ENCODE results near the gene WWOX. TPM values are rescaled to one million over a fixed set of nuclear protein-coding genes. Genes with fewer than 3 reads are reported as not detected.

Gene WWOX
- total RNA-seq, 1 donor from 2014 or later: 7.3 TPM

- no peak overlapping the region for H3K27ac Mint-ChIP-seq (ENCODE audit: unreplicated experiment)
- FAIRE-seq: no peak
- peaks cover 3% of the 10 kb centered on the region for H3K27me3 Mint-ChIP-seq (ENCODE audit: low read depth, unreplicated experiment)
- peaks cover 5% of the 10 kb centered on the region for H3K9me3 Mint-ChIP-seq (ENCODE audit: unreplicated experiment)
- Histone ChIP-seq H3K27me3 (ENCODE audit: insufficient read depth, low read length) (no peaks in the 10 kb centered on the region), H3K4me2 (ENCODE audit: low read length) (no peak overlapping the region), H4K20me1 (ENCODE audit: insufficient read depth, low read length) (no peaks in the 10 kb centered on the region), H3K4me3 (ENCODE audit: insufficient read depth, low read depth, low read length) (no peak overlapping the region), H3K4me1 (ENCODE audit: insufficient read depth, low read length) (no peaks in the 10 kb centered on the region), H3K36me3 (ENCODE audit: insufficient read depth, low read length) (no peaks in the 10 kb centered on the region), H3K79me2 (ENCODE audit: insufficient read depth, low read length) (no peaks in the 10 kb centered on the region), H2AFZ (ENCODE audit: low read depth, low read length) (no peak overlapping the region), H3K9ac (ENCODE audit: low read length) (no peak overlapping the region), H3K27ac (ENCODE audit: low read depth, low read length) (no peak overlapping the region), H3K9me3 (ENCODE audit: insufficient read depth, low read depth, low read length) (no peaks in the 10 kb centered on the region)
- no peak for DNase-seq (ENCODE audit: low read depth)
- no peak for TF ChIP-seq EZH2 (IDR thresholded peaks at IDR 0.05; ENCODE audit: insufficient read depth, low read length)
- TF ChIP-seq CTCF (IDR thresholded peaks at IDR 0.05; ENCODE audit: insufficient read depth, low read depth, low read length): no peak
- H3K4me3 Mint-ChIP-seq (ENCODE audit: unreplicated experiment): no peak overlapping the region
- no peaks in the 10 kb centered on the region for H3K36me3 Mint-ChIP-seq (ENCODE audit: low read depth, unreplicated experiment)
- H3K4me1 Mint-ChIP-seq (ENCODE audit: low read depth, unreplicated experiment): peaks cover 3% of the 10 kb centered on the region
Observed at GRCh38 chr16:78249832-78250231, 150.4 kb downstream of the WWOX start.

- DNase-seq (ENCODE audit: low read depth) (no peak), FAIRE-seq (no peak)
- H3K4me3 ChIP-seq (ENCODE audit: insufficient read depth, low read depth, low read length): no peak overlapping the region
- H3K9ac ChIP-seq (ENCODE audit: low read length): no peak overlapping the region
- no peaks in the 10 kb centered on the region for H3K27me3 ChIP-seq (ENCODE audit: insufficient read depth, low read length)
- H3K79me2 ChIP-seq (ENCODE audit: insufficient read depth, low read length): no peaks in the 10 kb centered on the region
- H3K36me3 ChIP-seq (ENCODE audit: insufficient read depth, low read length): no peaks in the 10 kb centered on the region
- no peak overlapping the region for H2AFZ ChIP-seq (ENCODE audit: low read depth, low read length)
- H3K27me3 Mint-ChIP-seq (ENCODE audit: low read depth, unreplicated experiment): peaks cover 3% of the 10 kb centered on the region
- peaks cover 5% of the 10 kb centered on the region for H3K9me3 Mint-ChIP-seq (ENCODE audit: unreplicated experiment)
- no peak overlapping the region for H3K27ac ChIP-seq (ENCODE audit: low read depth, low read length)
- H3K9me3 ChIP-seq (ENCODE audit: insufficient read depth, low read depth, low read length): no peaks in the 10 kb centered on the region
- TF ChIP-seq CTCF (IDR thresholded peaks at IDR 0.05; ENCODE audit: insufficient read depth, low read depth, low read length) (no peak), EZH2 (IDR thresholded peaks at IDR 0.05; ENCODE audit: insufficient read depth, low read length) (no peak)
- H3K4me3 Mint-ChIP-seq (ENCODE audit: unreplicated experiment): no peak overlapping the region
- no peaks in the 10 kb centered on the region for H3K4me1 Mint-ChIP-seq (ENCODE audit: low read depth, unreplicated experiment)
- H3K36me3 Mint-ChIP-seq (ENCODE audit: low read depth, unreplicated experiment): peaks cover under 1% of the 10 kb centered on the region
- H3K27ac Mint-ChIP-seq (ENCODE audit: unreplicated experiment): no peak overlapping the region
- no peak overlapping the region for H3K4me2 ChIP-seq (ENCODE audit: low read length)
- H3K4me1 ChIP-seq (ENCODE audit: insufficient read depth, low read length): no peaks in the 10 kb centered on the region
- H4K20me1 ChIP-seq (ENCODE audit: insufficient read depth, low read length): no peaks in the 10 kb centered on the region
Observed at GRCh38 chr16:78251115-78251514, 151.7 kb downstream of the WWOX start.

- Histone ChIP-seq H2AFZ (ENCODE audit: low read depth, low read length) (no peak overlapping the region), H3K4me1 (ENCODE audit: insufficient read depth, low read length) (no peaks in the 10 kb centered on the region), H3K79me2 (ENCODE audit: insufficient read depth, low read length) (no peaks in the 10 kb centered on the region), H4K20me1 (ENCODE audit: insufficient read depth, low read length) (no peaks in the 10 kb centered on the region), H3K27ac (ENCODE audit: low read depth, low read length) (no peak overlapping the region), H3K4me2 (ENCODE audit: low read length) (no peak overlapping the region), H3K9me3 (ENCODE audit: insufficient read depth, low read depth, low read length) (no peaks in the 10 kb centered on the region), H3K9ac (ENCODE audit: low read length) (no peak overlapping the region), H3K36me3 (ENCODE audit: insufficient read depth, low read length) (no peaks in the 10 kb centered on the region), H3K27me3 (ENCODE audit: insufficient read depth, low read length) (no peaks in the 10 kb centered on the region), H3K4me3 (ENCODE audit: insufficient read depth, low read depth, low read length) (no peak overlapping the region)
- DNase-seq (ENCODE audit: low read depth) (no peak), FAIRE-seq (no peak)
- H3K36me3 Mint-ChIP-seq (ENCODE audit: low read depth, unreplicated experiment): peaks cover 2% of the 10 kb centered on the region
- H3K27ac Mint-ChIP-seq (ENCODE audit: unreplicated experiment): no peak overlapping the region
- H3K27me3 Mint-ChIP-seq (ENCODE audit: low read depth, unreplicated experiment): peaks cover under 1% of the 10 kb centered on the region
- H3K4me3 Mint-ChIP-seq (ENCODE audit: unreplicated experiment): no peak overlapping the region
- H3K9me3 Mint-ChIP-seq (ENCODE audit: unreplicated experiment): peaks cover 6% of the 10 kb centered on the region
- TF ChIP-seq EZH2 (IDR thresholded peaks at IDR 0.05; ENCODE audit: insufficient read depth, low read length): no peak
- no peak for TF ChIP-seq CTCF (IDR thresholded peaks at IDR 0.05; ENCODE audit: insufficient read depth, low read depth, low read length)
- peaks cover 12% of the 10 kb centered on the region for H3K4me1 Mint-ChIP-seq (ENCODE audit: low read depth, unreplicated experiment)
Observed at GRCh38 chr16:78252757-78253156, 153.3 kb downstream of the WWOX start.
